Coronary artery (tissue), 2 donors: ENCODE measurements around the gene DOCK10.
"Not testable (repeated sequence)": the region's sequence is repeated elsewhere in the genome, so short reads cannot be mapped to it uniquely, and the experiment has no call there.

Experiments
- DNase-seq: peaks from one replicate; pipeline ENCODE4 v3.0.0-alpha.2; 2017; ENCODE audit warnings: low spot score
- H3K27ac ChIP-seq, 2 donors: fragments of 200-600 bp; sonication (generic); one replicate each; pipeline ENCODE4 v1.5.1; 2016 to 2019
- H3K4me3 ChIP-seq: fragments of 200-600 bp; sonication (generic); 2 replicates; pipeline ENCODE4 v1.5.1; 2016; ENCODE audit warnings: mild to moderate bottlenecking, moderate library complexity
- CTCF ChIP-seq: fragments of 200-600 bp; sonication (generic); IDR thresholded peaks from one replicate; pipeline ENCODE4 v1.5.1; 2019; ENCODE audit warnings: antibody characterized with exemption

The DOCK10 gene

GRCh38 chr2:224951723-224952481 is 90.4 kb downstream of the DOCK10 start:
- no peak for TF ChIP-seq CTCF
- DNase-seq, result no peak
- H3K27ac ChIP-seq, result no peak overlapping the region
- H3K4me3 ChIP-seq, result no peak overlapping the region

DNA sequence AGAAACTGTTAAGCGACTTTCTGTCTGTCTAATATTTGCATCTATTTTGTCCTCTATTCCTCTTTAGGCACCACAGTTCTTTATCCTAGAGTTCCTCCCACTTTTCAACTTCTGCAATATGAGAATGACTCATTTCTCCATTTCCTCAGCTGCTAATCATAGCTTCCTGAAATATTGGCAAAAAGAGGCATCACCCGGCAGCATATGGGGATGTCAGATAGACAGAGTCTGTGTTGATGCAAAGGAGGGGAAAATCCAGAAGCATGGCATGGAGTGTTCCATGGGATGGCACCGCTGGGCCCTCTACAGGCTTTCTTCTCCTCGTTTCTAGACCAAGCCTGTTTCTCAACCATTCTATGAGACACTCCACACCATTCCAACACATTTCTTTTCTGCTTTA is 93.4 kb downstream of the DOCK10 start:
- no peak for DNase-seq
- Histone ChIP-seq H3K27ac (peak overlapping the region in 1 of 2 donors; percentile 31), H3K4me3 (no peak overlapping the region)
- no peak for TF ChIP-seq CTCF

- DNase-seq, result no peak
- TF ChIP-seq CTCF, result no peak
- Histone ChIP-seq H3K27ac (no peak overlapping the region), H3K4me3 (no peak overlapping the region)
Observed at GRCh38 chr2:224948005-224948404, 94.3 kb downstream of the DOCK10 start.

- DNase-seq, result no peak
- H3K4me3 ChIP-seq, result no peak overlapping the region
- H3K27ac ChIP-seq, result no peak overlapping the region
- TF ChIP-seq CTCF, result no peak
Observed at GRCh38 chr2:224947566-224947965, 94.7 kb downstream of the DOCK10 start.

DNA sequence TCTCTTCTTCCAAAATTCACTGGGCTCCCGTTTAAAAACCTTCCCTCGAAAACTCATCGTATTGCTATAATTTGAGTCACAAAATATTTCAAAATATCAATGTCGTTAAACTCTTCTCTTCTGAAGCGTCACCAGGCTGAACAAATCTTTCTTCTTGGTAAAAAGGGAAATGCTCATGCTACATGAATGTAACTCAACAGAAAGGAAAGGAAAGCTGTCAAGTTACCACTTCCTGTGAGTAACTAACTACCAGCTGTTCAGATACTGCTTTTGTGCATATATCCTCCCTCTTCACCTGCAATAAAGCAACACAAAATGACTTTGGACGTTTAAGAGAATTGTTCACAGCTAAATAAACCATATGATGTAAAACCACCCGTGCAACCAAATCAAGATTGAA is 95.4 kb downstream of the DOCK10 start:
- H3K4me3 ChIP-seq, result no peak overlapping the region
- peak overlapping the region in 1 of 2 donors; percentile 15 for H3K27ac ChIP-seq
- no peak for DNase-seq
- TF ChIP-seq CTCF, result no peak

DNA sequence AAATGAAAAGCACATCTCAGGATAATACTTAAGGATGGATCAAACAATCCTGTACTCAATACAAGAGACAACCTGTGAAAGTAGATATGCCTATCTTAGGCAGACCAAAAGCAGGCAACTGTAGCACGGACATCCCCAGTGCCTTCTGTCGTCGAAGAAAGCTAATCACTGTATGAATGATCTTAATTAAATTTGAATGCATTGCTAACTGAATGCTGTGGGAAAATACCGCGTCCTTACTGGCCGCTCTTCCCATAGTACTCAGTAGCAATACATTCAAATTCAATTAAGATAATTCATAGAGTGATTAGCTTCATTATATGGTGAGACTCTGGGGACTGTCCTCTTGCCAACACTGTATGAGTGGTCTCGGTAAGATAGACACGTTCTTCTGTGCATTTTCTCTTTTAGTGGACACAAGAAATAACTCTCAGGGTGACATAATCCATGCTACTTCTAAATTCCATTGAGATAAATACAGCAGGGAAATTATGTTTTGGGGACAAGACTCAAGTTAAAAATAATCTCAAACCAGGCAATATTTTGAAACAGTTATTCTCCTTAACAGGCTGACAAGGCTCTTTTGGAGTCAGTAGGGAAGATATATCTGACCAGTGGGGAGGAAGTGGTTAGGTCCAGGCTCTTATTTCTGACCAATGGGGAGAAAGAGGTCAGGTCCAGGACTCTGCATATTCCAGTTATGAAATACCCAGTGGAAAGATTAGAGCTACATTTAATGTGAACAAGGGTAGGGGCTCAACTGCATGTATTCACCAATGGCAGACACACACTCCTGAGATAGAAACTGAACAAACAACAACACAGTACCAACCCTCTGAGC is 97.3 kb downstream of the DOCK10 start:
- peak overlapping the region in 1 of 2 donors; percentile 75 for H3K27ac ChIP-seq
- TF ChIP-seq CTCF, result no peak
- DNase-seq, result no peak
- H3K4me3 ChIP-seq, result peak overlapping the region; percentile 41

DNA sequence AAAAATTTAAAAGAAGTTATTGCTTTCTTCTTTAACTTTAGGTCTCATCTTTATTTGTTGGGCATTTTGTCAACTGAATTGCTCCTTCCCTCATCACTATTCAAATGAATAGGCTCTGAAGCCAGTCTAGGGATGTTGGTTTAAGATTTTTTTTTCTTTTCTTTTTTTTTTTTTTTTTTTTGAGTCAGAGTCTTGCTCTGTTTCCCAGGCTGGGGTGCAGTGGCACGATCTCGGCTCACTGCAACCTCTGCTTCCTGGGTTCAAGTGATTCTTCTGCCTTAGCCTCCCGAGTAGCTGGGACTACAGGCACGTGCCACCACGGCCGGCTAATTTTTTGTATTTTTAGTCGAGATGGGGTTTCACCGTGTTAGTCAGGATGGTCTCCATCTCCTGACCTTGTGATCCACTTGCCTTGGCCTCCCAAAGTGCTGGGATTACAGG is 98.6 kb downstream of the DOCK10 start:
- not testable (repeated sequence) for DNase-seq, H3K4me3 ChIP-seq
- peak overlapping the region in 1 of 2 donors; percentile 75 for H3K27ac ChIP-seq
